ENCODE data around the gene BTBD9. TPM values are rescaled to one million over a fixed set of nuclear protein-coding genes. Genes with fewer than 3 reads are reported as not detected.

The BTBD9 gene
- total RNA-seq, 1 donor from 2014 or later = 17.2 TPM

DNA sequence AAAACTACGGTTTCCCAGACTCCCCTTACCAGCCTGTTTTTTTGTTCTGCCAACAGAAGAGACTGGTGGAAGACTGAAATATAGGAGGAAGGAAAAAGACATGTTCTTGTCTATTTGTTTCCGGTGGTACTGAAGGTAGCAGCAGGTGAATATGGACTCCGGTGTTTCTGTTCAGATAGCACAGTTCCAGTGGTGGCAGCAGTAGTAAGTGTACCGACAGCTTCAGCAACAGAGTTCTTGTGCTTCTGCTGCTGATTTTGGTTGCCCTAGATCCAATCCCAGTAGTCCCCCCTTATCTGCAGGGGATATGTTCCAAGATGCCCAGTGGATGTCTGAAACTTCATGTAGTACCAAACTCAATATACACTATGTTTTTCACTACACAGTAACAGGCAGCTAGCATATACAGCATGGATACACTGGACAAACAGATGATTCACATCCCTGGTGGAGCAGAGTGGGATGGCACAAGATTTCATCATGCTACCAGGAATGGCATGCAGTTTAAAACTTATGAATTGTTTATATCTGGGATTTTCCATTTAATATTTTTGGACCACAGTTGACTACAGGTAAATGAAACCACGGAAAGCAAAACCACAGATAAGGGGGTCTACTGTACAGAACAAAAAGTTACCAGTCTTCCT is 301.8 kb downstream of the BTBD9 start:
- no peak overlapping the region for H3K4me3 ChIP-seq (ENCODE audit: low read length in 3 of 3)
- no peaks in the 10 kb centered on the region for H3K4me1 ChIP-seq (ENCODE audit: control insufficient read depth in 3 of 3, insufficient read depth in 3 of 3, low read length in 3 of 3)
- no peaks in the 10 kb centered on the region for H3K27me3 ChIP-seq (ENCODE audit: control insufficient read depth in 3 of 3, insufficient read depth in 3 of 3, low read length in 3 of 3)
- no peaks in the 10 kb centered on the region for H3K9me3 ChIP-seq (ENCODE audit: control insufficient read depth in 3 of 3, low read length in 3 of 3)
- no peak overlapping the region for H3K9ac ChIP-seq (ENCODE audit: low read depth in 1 of 3, low read length in 3 of 3)
- peaks cover 0 to 4% (median 0%) of the 10 kb centered on the region in 3 donors for H3K36me3 ChIP-seq (ENCODE audit: control insufficient read depth in 3 of 3, insufficient read depth in 3 of 3, low read length in 3 of 3)
- H3K27ac ChIP-seq (ENCODE audit: low read depth, low read length) = no peak overlapping the region

DNA sequence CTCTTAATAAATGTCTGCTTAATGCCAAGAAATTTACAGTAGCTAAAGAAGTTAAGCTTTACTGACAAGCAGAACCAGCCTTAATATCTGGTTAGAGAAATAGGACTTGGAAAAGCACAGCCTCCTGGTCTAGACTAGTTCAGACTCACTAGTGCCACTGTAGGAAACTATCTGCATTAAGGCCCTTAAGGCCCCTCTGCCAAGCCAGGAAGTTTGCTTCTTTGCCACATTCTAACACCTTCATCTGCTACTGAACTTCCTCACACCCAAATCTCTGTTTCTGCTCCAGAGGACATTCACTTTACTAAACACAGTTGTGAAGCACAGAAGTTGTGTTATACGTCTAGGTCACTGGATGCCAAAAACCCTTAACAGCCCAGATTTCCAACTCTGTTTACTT is 302.8 kb downstream of the BTBD9 start:
- H3K9me3 ChIP-seq (ENCODE audit: control insufficient read depth in 3 of 3, low read length in 3 of 3) = no peaks in the 10 kb centered on the region
- H3K36me3 ChIP-seq (ENCODE audit: control insufficient read depth in 3 of 3, insufficient read depth in 3 of 3, low read length in 3 of 3) = no peaks in the 10 kb centered on the region

DNA sequence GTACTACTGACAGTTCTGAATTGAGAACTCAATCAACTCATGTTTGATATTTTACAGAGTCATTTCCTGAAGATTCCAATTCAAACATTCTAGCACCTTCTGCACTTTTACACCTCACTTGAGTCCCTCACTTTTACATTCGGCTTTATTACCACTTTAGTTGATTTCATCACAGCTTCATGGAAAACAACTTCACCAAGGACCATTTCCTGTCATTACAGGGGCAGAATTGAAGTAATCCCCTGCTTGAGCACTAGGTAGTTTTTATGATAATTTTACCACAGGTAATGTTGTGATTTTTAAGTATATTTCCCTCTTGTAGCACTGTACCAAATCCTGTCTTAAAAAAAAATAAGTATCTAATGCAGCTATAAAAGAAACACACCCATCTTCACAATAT is 312.9 kb downstream of the BTBD9 start:
- Histone ChIP-seq H3K4me1 (ENCODE audit: control insufficient read depth in 3 of 3, insufficient read depth in 3 of 3, low read length in 3 of 3) (no peaks in the 10 kb centered on the region), H3K27me3 (ENCODE audit: control insufficient read depth in 3 of 3, insufficient read depth in 3 of 3, low read length in 3 of 3) (no peaks in the 10 kb centered on the region), H3K36me3 (ENCODE audit: control insufficient read depth in 3 of 3, insufficient read depth in 3 of 3, low read length in 3 of 3) (no peaks in the 10 kb centered on the region), H3K27ac (ENCODE audit: low read depth, low read length) (no peak overlapping the region), H3K9ac (ENCODE audit: low read depth in 1 of 3, low read length in 3 of 3) (no peak overlapping the region), H3K9me3 (ENCODE audit: control insufficient read depth in 3 of 3, low read length in 3 of 3) (no peaks in the 10 kb centered on the region), H3K4me3 (ENCODE audit: low read length in 3 of 3) (no peak overlapping the region)

More for the DNA sequence above, 302.8 kb downstream of the BTBD9 start:
- no peak overlapping the region for H3K4me3 ChIP-seq (ENCODE audit: low read length in 3 of 3)
- no peaks in the 10 kb centered on the region for H3K4me1 ChIP-seq (ENCODE audit: control insufficient read depth in 3 of 3, insufficient read depth in 3 of 3, low read length in 3 of 3)
- H3K27ac ChIP-seq (ENCODE audit: low read depth, low read length) = no peak overlapping the region
- H3K27me3 ChIP-seq (ENCODE audit: control insufficient read depth in 3 of 3, insufficient read depth in 3 of 3, low read length in 3 of 3) = no peaks in the 10 kb centered on the region
- no peak overlapping the region for H3K9ac ChIP-seq (ENCODE audit: low read depth in 1 of 3, low read length in 3 of 3)

DNA sequence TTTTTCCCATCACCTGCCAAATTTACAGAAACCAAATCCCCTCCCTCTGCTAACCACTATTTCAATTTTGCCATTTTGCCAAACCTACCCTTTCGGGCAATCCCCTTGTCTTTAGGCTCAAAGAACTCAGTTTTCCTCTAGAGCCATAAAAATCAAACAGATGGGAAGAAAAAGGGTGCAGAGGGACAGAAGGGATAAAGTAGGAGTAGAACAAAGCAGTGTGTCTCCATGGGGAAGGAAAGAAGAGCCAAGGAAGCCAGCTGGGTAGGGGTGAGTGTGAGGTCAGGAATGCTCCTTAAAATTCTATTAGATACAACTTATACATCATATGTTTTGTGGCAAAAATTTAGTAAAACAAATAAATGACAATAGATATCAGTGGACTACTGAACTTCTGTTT is 316.5 kb downstream of the BTBD9 start:
- no peak overlapping the region for H3K4me3 ChIP-seq (ENCODE audit: low read length in 3 of 3)
- H3K27ac ChIP-seq (ENCODE audit: low read depth, low read length) = no peak overlapping the region
- no peak overlapping the region for H3K9ac ChIP-seq (ENCODE audit: low read depth in 1 of 3, low read length in 3 of 3)
- no peaks in the 10 kb centered on the region for H3K27me3 ChIP-seq (ENCODE audit: control insufficient read depth in 3 of 3, insufficient read depth in 3 of 3, low read length in 3 of 3)
- H3K4me1 ChIP-seq (ENCODE audit: control insufficient read depth in 3 of 3, insufficient read depth in 3 of 3, low read length in 3 of 3) = no peaks in the 10 kb centered on the region
- H3K36me3 ChIP-seq (ENCODE audit: control insufficient read depth in 3 of 3, insufficient read depth in 3 of 3, low read length in 3 of 3) = no peaks in the 10 kb centered on the region
- H3K9me3 ChIP-seq (ENCODE audit: control insufficient read depth in 3 of 3, low read length in 3 of 3) = no peaks in the 10 kb centered on the region

DNA sequence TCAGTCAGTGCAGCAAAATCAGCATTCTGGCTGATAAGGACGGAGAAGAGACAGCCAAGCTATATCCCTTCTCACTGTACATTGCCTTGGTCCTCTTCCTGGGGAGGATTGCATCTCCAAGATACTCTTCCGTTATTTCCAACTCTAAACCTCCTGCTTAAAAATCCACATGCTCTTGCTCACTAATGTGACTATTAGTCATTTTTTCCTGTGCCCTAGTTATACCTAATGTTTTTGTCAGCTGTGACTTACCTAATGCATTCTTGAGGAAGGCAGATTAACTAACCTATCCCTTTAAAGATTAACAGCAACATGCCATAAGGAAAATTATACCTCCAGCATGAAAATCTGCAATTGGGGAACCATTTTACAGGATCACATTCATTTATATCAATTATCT is 317.6 kb downstream of the BTBD9 start:
- H3K36me3 ChIP-seq (ENCODE audit: control insufficient read depth in 3 of 3, insufficient read depth in 3 of 3, low read length in 3 of 3) = no peaks in the 10 kb centered on the region

DNA sequence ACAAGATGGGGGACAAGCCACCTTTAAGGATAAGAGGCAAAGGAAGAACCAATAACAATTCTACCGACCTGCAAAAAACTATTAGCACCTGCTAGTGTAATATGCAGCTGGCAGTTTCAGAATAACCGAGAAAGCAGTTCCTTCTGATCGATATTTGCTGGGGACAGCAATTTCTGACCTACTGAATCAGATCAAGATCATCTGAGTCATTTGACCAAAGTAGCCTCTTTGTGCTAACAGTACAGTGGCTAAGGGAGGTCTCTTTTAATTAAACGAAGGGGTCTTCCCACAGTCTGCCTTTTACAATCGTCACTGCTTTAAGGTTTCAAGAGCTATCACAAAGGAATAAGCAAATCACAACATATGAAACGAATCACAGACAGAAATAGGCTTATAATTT is 318.9 kb downstream of the BTBD9 start:
- H3K9ac ChIP-seq (ENCODE audit: low read depth in 1 of 3, low read length in 3 of 3) = no peak overlapping the region
- no peak overlapping the region for H3K27ac ChIP-seq (ENCODE audit: low read depth, low read length)
- H3K4me3 ChIP-seq (ENCODE audit: low read length in 3 of 3) = no peak overlapping the region
- H3K27me3 ChIP-seq (ENCODE audit: control insufficient read depth in 3 of 3, insufficient read depth in 3 of 3, low read length in 3 of 3) = no peaks in the 10 kb centered on the region
- no peaks in the 10 kb centered on the region for H3K9me3 ChIP-seq (ENCODE audit: control insufficient read depth in 3 of 3, low read length in 3 of 3)
- H3K4me1 ChIP-seq (ENCODE audit: control insufficient read depth in 3 of 3, insufficient read depth in 3 of 3, low read length in 3 of 3) = no peaks in the 10 kb centered on the region
- no peaks in the 10 kb centered on the region for H3K36me3 ChIP-seq (ENCODE audit: control insufficient read depth in 3 of 3, insufficient read depth in 3 of 3, low read length in 3 of 3)

More for the DNA sequence above, 317.6 kb downstream of the BTBD9 start:
- no peaks in the 10 kb centered on the region for H3K9me3 ChIP-seq (ENCODE audit: control insufficient read depth in 3 of 3, low read length in 3 of 3)
- no peaks in the 10 kb centered on the region for H3K4me1 ChIP-seq (ENCODE audit: control insufficient read depth in 3 of 3, insufficient read depth in 3 of 3, low read length in 3 of 3)
- H3K4me3 ChIP-seq (ENCODE audit: low read length in 3 of 3) = no peak overlapping the region
- H3K27ac ChIP-seq (ENCODE audit: low read depth, low read length) = no peak overlapping the region
- no peaks in the 10 kb centered on the region for H3K27me3 ChIP-seq (ENCODE audit: control insufficient read depth in 3 of 3, insufficient read depth in 3 of 3, low read length in 3 of 3)
- H3K9ac ChIP-seq (ENCODE audit: low read depth in 1 of 3, low read length in 3 of 3) = no peak overlapping the region

DNA sequence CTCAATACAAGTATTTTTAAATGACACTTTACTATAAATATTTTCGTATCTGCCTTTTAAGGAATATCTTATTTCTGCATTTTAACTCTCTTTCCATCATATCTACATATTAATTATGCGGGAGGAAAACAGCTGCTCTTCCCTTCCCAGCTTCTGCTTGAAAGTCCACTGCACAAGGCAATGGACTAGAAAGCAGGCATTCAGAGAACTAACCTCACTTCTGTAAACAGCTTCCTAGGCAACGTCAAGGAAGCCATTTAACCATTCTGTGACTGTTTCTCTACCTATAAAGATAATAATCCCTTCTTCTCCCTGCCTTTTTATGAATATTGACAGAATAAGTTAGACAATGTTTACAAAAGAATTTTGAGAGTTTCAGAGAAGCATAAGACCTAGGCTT is 319.4 kb downstream of the BTBD9 start:
- Histone ChIP-seq H3K4me3 (ENCODE audit: low read length in 3 of 3) (no peak overlapping the region), H3K9me3 (ENCODE audit: control insufficient read depth in 3 of 3, low read length in 3 of 3) (no peaks in the 10 kb centered on the region), H3K27ac (ENCODE audit: low read depth, low read length) (no peak overlapping the region), H3K9ac (ENCODE audit: low read depth in 1 of 3, low read length in 3 of 3) (no peak overlapping the region), H3K27me3 (ENCODE audit: control insufficient read depth in 3 of 3, insufficient read depth in 3 of 3, low read length in 3 of 3) (no peaks in the 10 kb centered on the region), H3K36me3 (ENCODE audit: control insufficient read depth in 3 of 3, insufficient read depth in 3 of 3, low read length in 3 of 3) (no peaks in the 10 kb centered on the region), H3K4me1 (ENCODE audit: control insufficient read depth in 3 of 3, insufficient read depth in 3 of 3, low read length in 3 of 3) (no peaks in the 10 kb centered on the region)

DNA sequence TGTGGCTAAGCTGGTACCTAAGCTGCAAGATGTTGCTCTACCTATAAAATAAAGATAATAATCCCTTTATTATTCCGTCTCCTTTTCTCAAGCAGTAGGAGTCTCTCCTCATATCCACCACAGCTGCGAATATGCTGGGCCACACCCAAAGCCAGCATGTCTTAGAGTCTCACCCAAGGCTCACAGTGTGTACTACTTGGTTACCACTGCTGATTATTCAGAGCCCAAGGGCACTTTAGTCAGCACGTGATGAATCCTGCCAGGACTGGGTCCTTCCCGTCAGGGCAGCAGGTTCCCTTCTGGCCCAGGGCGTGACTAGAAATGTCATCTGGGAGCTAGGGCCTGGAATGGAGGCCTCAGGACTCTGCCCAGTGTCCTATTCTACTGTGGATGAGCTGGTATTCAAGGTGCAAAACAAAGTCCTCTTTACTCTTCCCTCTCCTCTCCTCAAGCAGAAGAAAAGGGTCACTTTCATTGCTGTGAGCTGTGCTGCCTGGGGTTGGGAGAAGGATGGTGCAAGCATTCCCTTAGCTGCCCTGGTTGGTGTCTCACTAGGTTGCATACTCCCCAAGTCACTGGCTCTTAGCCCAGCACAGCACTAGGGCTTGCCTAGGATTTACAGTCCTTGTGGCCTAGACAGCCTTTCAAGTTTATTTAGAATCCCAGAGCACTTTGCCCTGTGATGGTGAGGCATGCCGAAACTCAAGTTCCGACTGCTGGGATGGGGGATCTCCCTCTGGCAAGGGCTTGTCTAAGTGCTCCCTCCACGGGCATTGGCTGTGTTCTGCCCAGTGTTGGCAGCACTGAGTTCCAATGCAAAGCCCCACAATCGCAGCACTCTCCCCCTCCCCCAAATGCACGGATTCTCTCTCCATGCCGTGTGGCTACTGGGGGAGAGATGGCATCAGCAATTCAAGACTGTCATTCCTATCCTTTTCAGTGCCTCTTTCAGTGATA is 320.2 kb downstream of the BTBD9 start:
- H3K4me3 ChIP-seq (ENCODE audit: low read length in 3 of 3) = no peak overlapping the region
- H3K9ac ChIP-seq (ENCODE audit: low read depth in 1 of 3, low read length in 3 of 3) = no peak overlapping the region
- no peaks in the 10 kb centered on the region for H3K9me3 ChIP-seq (ENCODE audit: control insufficient read depth in 3 of 3, low read length in 3 of 3)
- H3K27ac ChIP-seq (ENCODE audit: low read depth, low read length) = no peak overlapping the region
- H3K27me3 ChIP-seq (ENCODE audit: control insufficient read depth in 3 of 3, insufficient read depth in 3 of 3, low read length in 3 of 3) = no peaks in the 10 kb centered on the region
- no peaks in the 10 kb centered on the region for H3K4me1 ChIP-seq (ENCODE audit: control insufficient read depth in 3 of 3, insufficient read depth in 3 of 3, low read length in 3 of 3)
- no peaks in the 10 kb centered on the region for H3K36me3 ChIP-seq (ENCODE audit: control insufficient read depth in 3 of 3, insufficient read depth in 3 of 3, low read length in 3 of 3)

DNA sequence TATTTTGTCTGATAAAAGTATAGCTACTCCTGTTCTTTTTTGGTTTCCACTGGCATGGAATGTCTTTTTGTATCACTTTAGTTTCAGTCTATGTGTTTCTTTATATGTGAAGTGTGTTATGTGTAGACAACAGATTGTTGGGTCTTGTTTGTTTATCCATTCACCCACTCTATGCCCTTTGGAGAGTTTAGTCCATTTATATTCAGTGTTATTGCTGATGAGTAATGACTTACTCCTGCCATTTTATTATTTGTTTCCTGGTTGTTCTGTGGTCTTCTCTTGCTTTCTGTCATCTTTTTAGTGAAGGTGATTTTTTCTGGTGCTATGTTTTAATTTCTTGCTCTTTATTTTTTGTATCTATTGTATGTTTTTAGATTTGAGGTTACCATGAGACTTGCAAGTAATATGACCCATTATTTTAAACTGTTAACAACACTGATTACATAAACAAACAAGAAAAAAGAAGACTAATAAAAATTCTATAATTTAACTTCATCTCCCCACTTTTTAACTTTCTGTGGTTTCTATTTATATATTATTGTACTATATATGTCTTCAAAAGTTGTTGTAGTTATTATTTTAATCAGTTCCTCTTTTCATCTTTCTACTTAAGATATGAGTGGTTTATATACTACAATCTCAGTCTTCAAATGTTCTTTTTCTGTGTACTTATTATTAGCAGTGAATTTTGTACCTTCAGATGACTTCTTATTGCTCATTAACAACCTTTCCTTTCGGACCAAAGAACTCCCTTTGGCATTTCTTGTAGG is 323.4 kb downstream of the BTBD9 start:
- Histone ChIP-seq H3K36me3 (ENCODE audit: control insufficient read depth in 3 of 3, insufficient read depth in 3 of 3, low read length in 3 of 3) (no peaks in the 10 kb centered on the region), H3K27ac (ENCODE audit: low read depth, low read length) (no peak overlapping the region), H3K4me3 (ENCODE audit: low read length in 3 of 3) (no peak overlapping the region), H3K9ac (ENCODE audit: low read depth in 1 of 3, low read length in 3 of 3) (no peak overlapping the region), H3K4me1 (ENCODE audit: control insufficient read depth in 3 of 3, insufficient read depth in 3 of 3, low read length in 3 of 3) (no peaks in the 10 kb centered on the region), H3K9me3 (ENCODE audit: control insufficient read depth in 3 of 3, low read length in 3 of 3) (no peaks in the 10 kb centered on the region), H3K27me3 (ENCODE audit: control insufficient read depth in 3 of 3, insufficient read depth in 3 of 3, low read length in 3 of 3) (no peaks in the 10 kb centered on the region)

Measured in skeletal muscle tissue (tissue), 4 donors.